CD14-positive monocyte (primary cell): ENCODE measurements around the gene UGCG. TPM values are rescaled to one million over a fixed set of nuclear protein-coding genes. Genes with fewer than 3 reads are reported as not detected.

Experiments used
- DNase-seq, 3 donors: peaks; one replicate each; pipeline ENCODE4 v3.0.0-alpha.2; 2011 to 2022
- H2AFZ ChIP-seq: 2 replicates; pipeline ENCODE4 v1.6.0; 2012; ENCODE audit warnings: mild to moderate bottlenecking, low read depth, low read length, inconsistent platforms; ENCODE audit not compliant: insufficient read depth, poor library complexity, severe bottlenecking
- H3K27ac ChIP-seq, 2 donors: 1 replicate in 1 of 2; 2 replicates in 1 of 2; pipeline ENCODE4 v1.5.1; 2012 to 2013; ENCODE audit warnings: low read length in 2 of 2, control low read depth in 1 of 2, inconsistent platforms in 1 of 2, low read depth in 1 of 2, mild to moderate bottlenecking in 1 of 2
- H3K27me3 ChIP-seq, 2 donors: one replicate each; pipeline versions ENCODE4 v1.6.0 to v1.6.1; 2011 to 2013; ENCODE audit warnings: low read length in 2 of 2; ENCODE audit not compliant: control insufficient read depth in 2 of 2, insufficient read depth in 2 of 2
- H3K36me3 ChIP-seq, 2 donors: replicated peaks in 1 of 2; 1 replicate in 1 of 2; 2 replicates in 1 of 2; pipeline versions ENCODE4 v1.5.1 to v1.6.1; 2012 to 2013; ENCODE audit warnings: low read length in 2 of 2, control low read depth in 1 of 2, inconsistent platforms in 1 of 2, mild to moderate bottlenecking in 1 of 2; ENCODE audit not compliant: insufficient read depth in 2 of 2, control insufficient read depth in 1 of 2
- H3K4me1 ChIP-seq, 2 donors: 1 replicate in 1 of 2; 2 replicates in 1 of 2; pipeline versions ENCODE4 v1.5.1 to v1.6.1; 2012 to 2013; ENCODE audit warnings: low read length in 2 of 2, control low read depth in 1 of 2, inconsistent platforms in 1 of 2, mild to moderate bottlenecking in 1 of 2, moderate library complexity in 1 of 2; ENCODE audit not compliant: insufficient read depth in 2 of 2, control insufficient read depth in 1 of 2
- H3K4me2 ChIP-seq: replicated peaks from 2 replicates; pipeline ENCODE3; 2012; ENCODE audit warnings: low read length, moderate library complexity, mild to moderate bottlenecking; ENCODE audit not compliant: poor library complexity, severe bottlenecking; ENCODE audit errors: extremely low read depth
- H3K4me3 ChIP-seq, 3 experiments: fragments of 200-600 bp in 1 of 3; sonication (generic) in 1 of 3; replicated peaks in 1 of 3; 1 replicate in 2 of 3; 2 replicates in 1 of 3; pipeline ENCODE4 v1.5.1; 2011 to 2013; ENCODE audit warnings: low read length in 3 of 3, mild to moderate bottlenecking in 3 of 3, control low read depth in 2 of 3, low read depth in 2 of 3, inconsistent platforms in 1 of 3, moderate library complexity in 1 of 3
- H3K79me2 ChIP-seq: 2 replicates; pipeline ENCODE4 v1.6.0; 2012; ENCODE audit warnings: mild to moderate bottlenecking, control low read depth, inconsistent platforms, low read length, moderate library complexity; ENCODE audit not compliant: insufficient read depth
- H3K9ac ChIP-seq: 2 replicates; pipeline ENCODE4 v1.6.0; 2017; ENCODE audit warnings: low read length, mild to moderate bottlenecking; ENCODE audit not compliant: insufficient read depth, poor library complexity, severe bottlenecking
- H3K9me3 ChIP-seq, 2 donors: replicated peaks in 1 of 2; 1 replicate in 1 of 2; 2 replicates in 1 of 2; pipeline versions ENCODE4 v1.5.1 to v1.6.1; 2012 to 2013; ENCODE audit warnings: low read length in 2 of 2, control low read depth in 1 of 2; ENCODE audit not compliant: control insufficient read depth in 1 of 2, insufficient read depth in 1 of 2
- H4K20me1 ChIP-seq: 2 replicates; pipeline ENCODE4 v1.6.0; 2012; ENCODE audit warnings: mild to moderate bottlenecking, low read length, control low read depth, moderate library complexity; ENCODE audit not compliant: insufficient read depth
- H3K27ac Mint-ChIP-seq, 7 donors: one replicate each; pipeline ENCODE4 v1.8.0; 2020; ENCODE audit warnings: mild to moderate bottlenecking in 7 of 7, mixed read lengths in 7 of 7, moderate library complexity in 6 of 7, inconsistent platforms in 2 of 7
- H3K27me3 Mint-ChIP-seq, 3 donors: one replicate each; pipeline ENCODE4 v1.8.0; 2021 to 2022; ENCODE audit warnings: low read depth in 3 of 3, mild to moderate bottlenecking in 3 of 3, mixed read lengths in 3 of 3, moderate library complexity in 3 of 3, inconsistent platforms in 1 of 3
- H3K36me3 Mint-ChIP-seq, 2 donors: one replicate each; pipeline ENCODE4 v1.8.0; 2020; ENCODE audit warnings: mixed read lengths in 2 of 2, inconsistent platforms in 1 of 2, mild to moderate bottlenecking in 1 of 2
- H3K4me1 Mint-ChIP-seq: one replicate; pipeline ENCODE4 v1.8.0; 2020; ENCODE audit warnings: mild to moderate bottlenecking, mixed read lengths
- H3K4me3 Mint-ChIP-seq, 2 donors: one replicate each; pipeline ENCODE4 v1.8.0; 2020; ENCODE audit warnings: mild to moderate bottlenecking in 2 of 2, mixed read lengths in 2 of 2, moderate library complexity in 1 of 2
- H3K9me3 Mint-ChIP-seq, 7 donors: one replicate each; pipeline ENCODE4 v1.8.0; 2020 to 2022; ENCODE audit warnings: mixed read lengths in 7 of 7, mild to moderate bottlenecking in 6 of 7, moderate library complexity in 6 of 7, inconsistent platforms in 2 of 7
- WGBS: methylation state at CpG from one replicate; pipeline ENCODE4 v1.1.5; 2013; ENCODE audit warnings: missing lambda C conversion rate; ENCODE audit not compliant: insufficient coverage; 5-methylcytosine and 5-hydroxymethylcytosine counted together
- intact Hi-C, 2 donors: fragments of 100-400 bp; cut with micrococcal nuclease; formaldehyde crosslinking; loops; one replicate each; pipeline versions ENCODE4 v1.15.0 to v1.15.1; 2023
- polyA plus RNA-seq, 3 donors: library from polyadenylated mRNA; depleted of rRNA in 1 of 3; unstranded in 2 of 3; stranded (reverse) in 1 of 3; fragments of 300-500 nt in 2 of 3; fragments of >200 nt in 1 of 3; fragmentation: Illumina TruSeq in 2 of 3; gene quantifications; 1 replicate in 2 of 3; 2 replicates in 1 of 3; pipeline ENCODE4 v1.2.3, GENCODE V29; 2012 to 2021
- TF ChIP-seq, protein P1 (sequence below): fragments of 200-600 bp; IDR thresholded peaks from one replicate; pipeline ENCODE4 v1.8.0; 2022; ENCODE audit warnings: antibody characterized with exemption, mild to moderate bottlenecking

UGCG gene
- polyA plus RNA-seq, 3 donors, result 2.7 to 7.9 (median 4.1) TPM

GRCh38 chr9:111948951-111949350 is 52.3 kb downstream of the UGCG start:
- Mint-ChIP-seq H3K27ac (no peak overlapping the region), H3K4me3 (no peak overlapping the region), H3K9me3 (no peaks in the 10 kb centered on the region), H3K4me1 (peaks cover 21% of the 10 kb centered on the region), H3K27me3 (peaks cover 1 to 3% (median 2%) of the 10 kb centered on the region in 3 donors), H3K36me3 (no peaks in the 10 kb centered on the region)
- TF ChIP-seq, protein P1, sequence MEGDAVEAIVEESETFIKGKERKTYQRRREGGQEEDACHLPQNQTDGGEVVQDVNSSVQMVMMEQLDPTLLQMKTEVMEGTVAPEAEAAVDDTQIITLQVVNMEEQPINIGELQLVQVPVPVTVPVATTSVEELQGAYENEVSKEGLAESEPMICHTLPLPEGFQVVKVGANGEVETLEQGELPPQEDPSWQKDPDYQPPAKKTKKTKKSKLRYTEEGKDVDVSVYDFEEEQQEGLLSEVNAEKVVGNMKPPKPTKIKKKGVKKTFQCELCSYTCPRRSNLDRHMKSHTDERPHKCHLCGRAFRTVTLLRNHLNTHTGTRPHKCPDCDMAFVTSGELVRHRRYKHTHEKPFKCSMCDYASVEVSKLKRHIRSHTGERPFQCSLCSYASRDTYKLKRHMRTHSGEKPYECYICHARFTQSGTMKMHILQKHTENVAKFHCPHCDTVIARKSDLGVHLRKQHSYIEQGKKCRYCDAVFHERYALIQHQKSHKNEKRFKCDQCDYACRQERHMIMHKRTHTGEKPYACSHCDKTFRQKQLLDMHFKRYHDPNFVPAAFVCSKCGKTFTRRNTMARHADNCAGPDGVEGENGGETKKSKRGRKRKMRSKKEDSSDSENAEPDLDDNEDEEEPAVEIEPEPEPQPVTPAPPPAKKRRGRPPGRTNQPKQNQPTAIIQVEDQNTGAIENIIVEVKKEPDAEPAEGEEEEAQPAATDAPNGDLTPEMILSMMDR, result no peak
- no peaks in the 10 kb centered on the region for H3K79me2 ChIP-seq
- H3K9ac ChIP-seq, result no peak overlapping the region
- 57% methylated on average over 2 of the region's 2 CpGs for WGBS
- no peak overlapping the region for H3K4me2 ChIP-seq
- no peaks in the 10 kb centered on the region for H3K27me3 ChIP-seq
- no peaks in the 10 kb centered on the region for H3K36me3 ChIP-seq
- intact Hi-C loops, result no loop called here
- no peak overlapping the region for H3K4me3 ChIP-seq
- H3K4me1 ChIP-seq, result peaks cover 5 to 12% of the 10 kb centered on the region in 2 donors
- no peaks in the 10 kb centered on the region for H3K9me3 ChIP-seq
- no peak overlapping the region for H3K27ac ChIP-seq
- DNase-seq, result no peak
- H2AFZ ChIP-seq, result no peak overlapping the region
- H4K20me1 ChIP-seq, result no peaks in the 10 kb centered on the region

DNA sequence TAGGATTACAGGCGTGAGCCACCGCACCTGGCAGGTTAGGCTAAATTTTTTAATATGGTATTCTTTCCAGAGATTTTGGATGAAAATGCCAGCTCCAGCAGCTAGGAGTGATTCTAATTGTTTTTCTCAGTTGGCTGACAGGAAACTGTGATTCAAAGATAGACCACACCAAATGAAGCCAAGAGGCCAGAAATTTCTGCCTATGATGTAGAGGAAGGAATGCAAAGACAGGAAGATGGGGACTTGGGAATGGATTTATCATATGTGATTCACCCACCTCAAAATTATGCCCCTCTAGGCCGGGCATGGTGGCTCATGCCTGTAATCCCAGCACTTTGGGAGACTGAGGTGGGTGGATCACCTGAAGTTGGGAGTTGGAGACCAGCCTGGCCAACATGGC is 53.3 kb downstream of the UGCG start:
- DNase-seq, result no peak
- H3K27me3 Mint-ChIP-seq, result peaks cover 1 to 3% (median 2%) of the 10 kb centered on the region in 3 donors
- H3K4me1 ChIP-seq, result peaks cover 6 to 11% of the 10 kb centered on the region in 2 donors
- H3K36me3 Mint-ChIP-seq, result no peaks in the 10 kb centered on the region
- no peaks in the 10 kb centered on the region for H3K79me2 ChIP-seq
- no peaks in the 10 kb centered on the region for H3K9me3 Mint-ChIP-seq
- no peak overlapping the region for H3K4me3 ChIP-seq
- no peaks in the 10 kb centered on the region for H3K36me3 ChIP-seq
- H3K4me3 Mint-ChIP-seq, result no peak overlapping the region
- H3K9me3 ChIP-seq, result no peaks in the 10 kb centered on the region
- 100% methylated on average over 2 of the region's 3 CpGs for WGBS
- no peak overlapping the region for H3K9ac ChIP-seq
- H3K4me1 Mint-ChIP-seq, result peaks cover 14% of the 10 kb centered on the region
- no peak overlapping the region for H3K27ac ChIP-seq
- no peak overlapping the region for H3K27ac Mint-ChIP-seq
- no peak overlapping the region for H3K4me2 ChIP-seq
- no peaks in the 10 kb centered on the region for H3K27me3 ChIP-seq
- intact Hi-C loops, result no loop called here
- H2AFZ ChIP-seq, result no peak overlapping the region
- no peaks in the 10 kb centered on the region for H4K20me1 ChIP-seq
- TF ChIP-seq, protein P1, result no peak
